OCI-LY7 (cell line): ENCODE measurements around the gene F3. TPM values are rescaled to one million over a fixed set of nuclear protein-coding genes. Genes with fewer than 3 reads are reported as not detected.

Source experiments
- BruUV-seq: library from RNA; stranded (reverse); fragments of 400-500 nt; replicated peaks from 2 replicates; lab custom pipeline; 2021; lab: Mats Ljungman, UMichigan
- CTCF ChIA-PET: fragments of 300-600 bp; sonication (Branson Sonifier 250); formaldehyde crosslinking; loops from one replicate; lab custom pipeline; 2022; ENCODE audit warnings: antibody characterized with exemption; ENCODE audit not compliant: unreplicated experiment; lab: Charles Lee
- POLR2A ChIA-PET: fragments of 300-600 bp; sonication (Branson Sonifier 250); formaldehyde crosslinking; loops from one replicate; lab custom pipeline; 2022; ENCODE audit warnings: antibody characterized with exemption; lab: Charles Lee
- DNase-seq: peaks from one replicate; pipeline ENCODE4 v3.0.0-alpha.2; 2015; ENCODE audit warnings: low spot score
- H2AFZ ChIP-seq: fragments of 200-600 bp; sonication (generic), shearing (Covaris generic); 2 replicates; pipeline ENCODE4 v1.6.1; 2014; ENCODE audit warnings: mild to moderate bottlenecking, antibody characterized with exemption, low read length, moderate library complexity
- H3K27ac ChIP-seq: fragments of 200-600 bp; sonication (generic); 2 replicates; pipeline ENCODE4 v1.5.1; 2014; ENCODE audit warnings: mixed run types, low read depth, mild to moderate bottlenecking, moderate library complexity, low read length, inconsistent platforms; ENCODE audit not compliant: poor library complexity, severe bottlenecking
- H3K36me3 ChIP-seq: fragments of 200-600 bp; sonication (generic); 2 replicates; pipeline ENCODE4 v1.6.1; 2014; ENCODE audit warnings: mild to moderate bottlenecking, antibody characterized with exemption, low read length, moderate library complexity, mixed read lengths; ENCODE audit not compliant: insufficient read depth
- H3K4me1 ChIP-seq: fragments of 200-600 bp; sonication (generic); 2 replicates; pipeline ENCODE4 v1.5.1; 2014; ENCODE audit warnings: mild to moderate bottlenecking, low read length; ENCODE audit not compliant: insufficient read depth, poor library complexity, severe bottlenecking
- H3K4me2 ChIP-seq: fragments of 200-600 bp; sonication (generic); 2 replicates; pipeline ENCODE4 v1.6.1; 2014; ENCODE audit warnings: mild to moderate bottlenecking, low read length
- H3K4me3 ChIP-seq: fragments of 200-600 bp; sonication (generic); 2 replicates; pipeline ENCODE4 v1.5.1; 2014; ENCODE audit warnings: mild to moderate bottlenecking, low read depth, low read length; ENCODE audit not compliant: poor library complexity, severe bottlenecking
- H3K79me2 ChIP-seq: fragments of 200-600 bp; sonication (generic); 2 replicates; pipeline ENCODE4 v1.6.1; 2016; ENCODE audit warnings: low read depth, mild to moderate bottlenecking, low read length, moderate library complexity, mixed read lengths; ENCODE audit not compliant: insufficient read depth
- H3K9me2 ChIP-seq: fragments of 200-600 bp; sonication (generic); 2 replicates; pipeline ENCODE4 v1.6.1; 2016; ENCODE audit warnings: mild to moderate bottlenecking, low read length, mixed read lengths; ENCODE audit not compliant: insufficient read depth
- H3K9me3 ChIP-seq: fragments of 200-600 bp; sonication (generic); 2 replicates; pipeline ENCODE4 v1.6.1; 2014; ENCODE audit warnings: mild to moderate bottlenecking, mixed run types, low read length, mixed read lengths
- H4K20me1 ChIP-seq: fragments of 200-600 bp; sonication (generic); 2 replicates; pipeline ENCODE4 v1.6.1; 2014; ENCODE audit warnings: mild to moderate bottlenecking, antibody characterized with exemption, low read length, moderate library complexity, mixed read lengths; ENCODE audit not compliant: insufficient read depth
- CTCF ChIP-seq: fragments of 200-600 bp; sonication (generic); conservative IDR thresholded peaks from 2 replicates; pipeline ENCODE4 v1.5.1; 2014; ENCODE audit warnings: mild to moderate bottlenecking, antibody characterized with exemption, low read length, moderate library complexity, mixed read lengths
- EZH2phosphoT487 ChIP-seq: fragments of 200-600 bp; sonication (generic); IDR thresholded peaks from 2 replicates; pipeline ENCODE4 v1.6.1; 2018; ENCODE audit warnings: low read depth, borderline replicate concordance, mild to moderate bottlenecking, mixed run types, antibody characterized with exemption, low read length, moderate library complexity, mixed read lengths
- intact Hi-C: fragments of 100-400 bp; cut with micrococcal nuclease; formaldehyde crosslinking; loops from one replicate; pipeline ENCODE4 v1.10.0; 2022; ENCODE audit not compliant: unreplicated experiment
- total RNA-seq, 2 experiments: library from RNA; depleted of rRNA in 1 of 2; stranded (reverse); fragments of >200 nt in 1 of 2; shearing (Covaris generic) in 1 of 2; gene quantifications; 2 replicates each; pipeline ENCODE4 v1.2.3, GENCODE V29; 2014 to 2022

The F3 gene
- total RNA-seq, 2 experiments from 2014 or later, result not detected

GRCh38 chr1:94519351-94519750 lies 22.2 kb downstream of the F3 start:
- no peaks in the 10 kb centered on the region for H3K9me3 ChIP-seq
- TF ChIP-seq CTCF, result no peak
- TF ChIP-seq EZH2phosphoT487, result no peak
- CTCF ChIA-PET, result no interaction called here

GRCh38 chr1:94515296-94515947 lies 26.1 kb downstream of the F3 start:
- no TSS peak for BruUV-seq

More at GRCh38 chr1:94519351-94519750, 22.2 kb downstream of the F3 start:
- Histone ChIP-seq H3K79me2 (no peaks in the 10 kb centered on the region), H4K20me1 (no peaks in the 10 kb centered on the region), H3K36me3 (no peaks in the 10 kb centered on the region), H3K4me3 (no peak overlapping the region), H2AFZ (no peak overlapping the region), H3K4me1 (no peaks in the 10 kb centered on the region), H3K27ac (no peak overlapping the region), H3K9me2 (no peaks in the 10 kb centered on the region), H3K4me2 (no peak overlapping the region)
- no TSS peak for BruUV-seq
- POLR2A ChIA-PET, result interaction anchor here (1.4 kb wide), 1 partner anchor 54 kb away, joined by 3 read pairs; no protein-coding TSS in a partner anchor
- intact Hi-C loops, result no loop called here
- DNase-seq, result no peak

More at GRCh38 chr1:94515296-94515947, 26.1 kb downstream of the F3 start:
- Histone ChIP-seq H4K20me1 (no peaks in the 10 kb centered on the region), H3K4me2 (no peak overlapping the region), H3K27ac (no peak overlapping the region), H3K9me3 (no peaks in the 10 kb centered on the region), H2AFZ (no peak overlapping the region), H3K4me3 (no peak overlapping the region), H3K4me1 (no peaks in the 10 kb centered on the region), H3K36me3 (no peaks in the 10 kb centered on the region), H3K9me2 (no peaks in the 10 kb centered on the region), H3K79me2 (no peaks in the 10 kb centered on the region)
- TF ChIP-seq EZH2phosphoT487 (no peak), CTCF (no peak)
- ChIA-PET CTCF (no interaction called here), POLR2A (interaction anchor here (0.8 to 1.7 kb wide), 3 partner anchors 13 to 1595 kb away, joined by 3 to 10 read pairs (median 5); no protein-coding TSS in a partner anchor)
- no peak for DNase-seq
- intact Hi-C loops, result no loop called here
